Uterus (tissue), 2 donors: Measurements from ENCODE around the gene FCGR1A.
"Not testable (repeated sequence)": the region's sequence is repeated elsewhere in the genome, so short reads cannot be mapped to it uniquely, and the experiment has no call there.

Source experiments
- POLR2A ChIP-seq, 2 donors: fragments of 450-650 bp; IDR thresholded peaks; one replicate each; pipeline ENCODE4 v1.6.1; 2016; ENCODE audit warnings: antibody characterized with exemption in 2 of 2, mild to moderate bottlenecking in 1 of 2, moderate library complexity in 1 of 2
- TF ChIP-seq, protein P1 (sequence below), 4 experiments: fragments of 200-600 bp in 2 of 4; fragments of 450-650 bp in 2 of 4; sonication (generic) in 2 of 4; IDR thresholded peaks; one replicate each; pipeline ENCODE4 v1.5.1; 2016 to 2019; ENCODE audit warnings: antibody characterized with exemption in 4 of 4, mild to moderate bottlenecking in 2 of 4, moderate library complexity in 1 of 4

DNA sequence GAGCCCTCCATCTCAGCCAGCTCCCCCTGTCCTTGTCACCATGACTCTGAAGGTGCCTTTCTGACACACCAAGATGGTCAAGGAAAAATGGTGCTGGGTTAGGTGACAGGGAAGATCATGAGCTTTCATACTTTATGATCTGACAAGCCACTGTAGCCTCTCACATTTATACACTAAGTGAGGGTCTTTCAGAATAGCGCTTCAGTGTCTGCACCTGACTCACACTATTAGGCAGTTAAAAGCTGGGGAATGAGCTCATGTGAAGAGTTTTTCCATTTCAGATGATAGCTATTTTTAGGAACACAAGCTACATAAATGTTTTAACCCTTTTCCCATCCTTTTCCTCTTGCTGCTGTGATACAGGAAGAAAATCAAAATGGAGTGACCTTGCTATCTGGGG lies 4.2 kb upstream of the FCGR1A start:
- TF ChIP-seq, protein P1, sequence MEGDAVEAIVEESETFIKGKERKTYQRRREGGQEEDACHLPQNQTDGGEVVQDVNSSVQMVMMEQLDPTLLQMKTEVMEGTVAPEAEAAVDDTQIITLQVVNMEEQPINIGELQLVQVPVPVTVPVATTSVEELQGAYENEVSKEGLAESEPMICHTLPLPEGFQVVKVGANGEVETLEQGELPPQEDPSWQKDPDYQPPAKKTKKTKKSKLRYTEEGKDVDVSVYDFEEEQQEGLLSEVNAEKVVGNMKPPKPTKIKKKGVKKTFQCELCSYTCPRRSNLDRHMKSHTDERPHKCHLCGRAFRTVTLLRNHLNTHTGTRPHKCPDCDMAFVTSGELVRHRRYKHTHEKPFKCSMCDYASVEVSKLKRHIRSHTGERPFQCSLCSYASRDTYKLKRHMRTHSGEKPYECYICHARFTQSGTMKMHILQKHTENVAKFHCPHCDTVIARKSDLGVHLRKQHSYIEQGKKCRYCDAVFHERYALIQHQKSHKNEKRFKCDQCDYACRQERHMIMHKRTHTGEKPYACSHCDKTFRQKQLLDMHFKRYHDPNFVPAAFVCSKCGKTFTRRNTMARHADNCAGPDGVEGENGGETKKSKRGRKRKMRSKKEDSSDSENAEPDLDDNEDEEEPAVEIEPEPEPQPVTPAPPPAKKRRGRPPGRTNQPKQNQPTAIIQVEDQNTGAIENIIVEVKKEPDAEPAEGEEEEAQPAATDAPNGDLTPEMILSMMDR (IDR thresholded peaks at IDR 0.05), result not testable (repeated sequence)
- not testable (repeated sequence) for TF ChIP-seq POLR2A (IDR thresholded peaks at IDR 0.05)
